H9 (cell line): ENCODE measurements around the gene CROCC. TPM values are rescaled to one million over a fixed set of nuclear protein-coding genes. Genes with fewer than 3 reads are reported as not detected.

ENCODE experiments used
- DNase-seq: peaks from one replicate; pipeline ENCODE4 v3.0.0-alpha.2; 2017
- H2AFZ ChIP-seq: one replicate; pipeline ENCODE4 v1.6.1; 2013; ENCODE audit warnings: mild to moderate bottlenecking, low read length, control low read depth, moderate library complexity
- H2AK5ac ChIP-seq: 2 replicates; pipeline ENCODE4 v1.6.1; 2013; ENCODE audit warnings: low read length, control low read depth, mixed read lengths; ENCODE audit not compliant: insufficient read length
- H2BK120ac ChIP-seq: one replicate; pipeline ENCODE4 v1.6.1; 2013; ENCODE audit warnings: low read depth, mild to moderate bottlenecking, low read length, control low read depth, inconsistent platforms; ENCODE audit not compliant: poor library complexity, severe bottlenecking
- H2BK12ac ChIP-seq: 2 replicates; pipeline ENCODE4 v1.6.1; 2013; ENCODE audit warnings: low read length, control low read depth, mixed read lengths, low read depth; ENCODE audit not compliant: insufficient read length
- H2BK15ac ChIP-seq: 2 replicates; pipeline ENCODE4 v1.6.1; 2013; ENCODE audit warnings: low read depth, low read length, control low read depth
- H2BK20ac ChIP-seq: one replicate; pipeline ENCODE4 v1.6.1; 2013; ENCODE audit warnings: low read depth, mild to moderate bottlenecking, low read length, control low read depth, inconsistent platforms; ENCODE audit not compliant: poor library complexity, severe bottlenecking
- H2BK5ac ChIP-seq: 2 replicates; pipeline ENCODE4 v1.6.1; 2013; ENCODE audit warnings: low read length, control low read depth, mixed read lengths; ENCODE audit not compliant: insufficient read length
- H3K14ac ChIP-seq: 2 replicates; pipeline ENCODE4 v1.6.1; 2013; ENCODE audit warnings: low read length, control low read depth; ENCODE audit not compliant: insufficient read depth
- H3K18ac ChIP-seq: 2 replicates; pipeline ENCODE4 v1.6.1; 2013; ENCODE audit warnings: low read depth, mild to moderate bottlenecking, mixed read lengths, low read length, control low read depth; ENCODE audit not compliant: insufficient read length
- H3K23ac ChIP-seq: 2 replicates; pipeline ENCODE4 v1.6.1; 2013; ENCODE audit warnings: low read length, control low read depth, mixed read lengths, low read depth; ENCODE audit not compliant: insufficient read length
- H3K23me2 ChIP-seq: 2 replicates; pipeline ENCODE4 v1.6.1; 2013; ENCODE audit warnings: low read depth, mild to moderate bottlenecking, mixed read lengths, low read length, control low read depth; ENCODE audit not compliant: insufficient read length, poor library complexity, severe bottlenecking
- H3K27ac ChIP-seq: 2 replicates; pipeline ENCODE4 v1.5.1; 2013; ENCODE audit warnings: low read length, control low read depth, mixed read lengths, low read depth; ENCODE audit not compliant: insufficient read length
- H3K27me3 ChIP-seq: 2 replicates; pipeline ENCODE4 v1.6.1; 2013; ENCODE audit warnings: low read length, control low read depth, inconsistent platforms; ENCODE audit not compliant: insufficient read depth
- H3K4ac ChIP-seq: 2 replicates; pipeline ENCODE4 v1.6.1; 2013; ENCODE audit warnings: low read depth, mild to moderate bottlenecking, control low read depth, inconsistent platforms, low read length, moderate library complexity
- H3K4me1 ChIP-seq: 2 replicates; pipeline ENCODE4 v1.6.1; 2013; ENCODE audit warnings: low read length, control low read depth, inconsistent platforms; ENCODE audit not compliant: insufficient read depth
- H3K4me2 ChIP-seq: 2 replicates; pipeline ENCODE4 v1.6.1; 2013; ENCODE audit warnings: low read length, control low read depth, mixed read lengths; ENCODE audit not compliant: insufficient read length, insufficient read depth
- H3K56ac ChIP-seq: 2 replicates; pipeline ENCODE4 v1.6.1; 2013; ENCODE audit warnings: low read depth, mild to moderate bottlenecking, mixed read lengths, low read length, control low read depth; ENCODE audit not compliant: insufficient read length
- H3K79me1 ChIP-seq: 2 replicates; pipeline ENCODE4 v1.6.1; 2013; ENCODE audit warnings: low read depth, mild to moderate bottlenecking, moderate library complexity, low read length, control low read depth, inconsistent platforms; ENCODE audit not compliant: insufficient read depth, poor library complexity, severe bottlenecking
- H3K79me2 ChIP-seq: 2 replicates; pipeline ENCODE4 v1.6.1; 2013; ENCODE audit warnings: low read length, control low read depth, inconsistent platforms; ENCODE audit not compliant: insufficient read depth
- H3K9ac ChIP-seq: 2 replicates; pipeline ENCODE4 v1.6.1; 2013; ENCODE audit warnings: low read length, control low read depth, mixed read lengths; ENCODE audit not compliant: insufficient read length; ENCODE audit errors: extremely low read depth
- H3K9me3 ChIP-seq: one replicate; pipeline ENCODE4 v1.6.1; 2013; ENCODE audit warnings: low read depth, low read length, inconsistent platforms; ENCODE audit not compliant: control insufficient read depth
- H3T11ph ChIP-seq: one replicate; pipeline ENCODE4 v1.6.1; 2013; ENCODE audit warnings: mild to moderate bottlenecking, low read length, control low read depth, inconsistent platforms
- H4K20me1 ChIP-seq: one replicate; pipeline ENCODE4 v1.6.1; 2013; ENCODE audit not compliant: control insufficient read depth, insufficient read length, insufficient read depth
- H4K5ac ChIP-seq: 2 replicates; pipeline ENCODE4 v1.6.1; 2013; ENCODE audit warnings: low read depth, mild to moderate bottlenecking, mixed read lengths, low read length, control low read depth; ENCODE audit not compliant: insufficient read length
- H4K8ac ChIP-seq: replicated peaks from 2 replicates; pipeline ENCODE4 v1.6.1; 2013; ENCODE audit warnings: low read length, control low read depth, mixed read lengths, low read depth; ENCODE audit not compliant: insufficient read length
- H4K91ac ChIP-seq: 2 replicates; pipeline ENCODE4 v1.6.1; 2013; ENCODE audit warnings: low read depth, mild to moderate bottlenecking, moderate library complexity, mixed read lengths, low read length, control low read depth; ENCODE audit not compliant: insufficient read length
- H3K27ac Mint-ChIP-seq, 3 experiments: 2 replicates in 2 of 3; 3 replicates in 1 of 3; pipeline ENCODE4 v1.8.0; 2020 to 2021; ENCODE audit warnings: mixed read lengths in 3 of 3, mild to moderate bottlenecking in 1 of 3, moderate library complexity in 1 of 3
- H3K27me3 Mint-ChIP-seq: 2 replicates; pipeline ENCODE4 v1.8.0; 2021; ENCODE audit warnings: low read depth, mild to moderate bottlenecking, moderate library complexity, mixed read lengths
- H3K36me3 Mint-ChIP-seq, 3 experiments: 2 replicates in 2 of 3; 3 replicates in 1 of 3; pipeline ENCODE4 v1.8.0; 2020 to 2021; ENCODE audit warnings: low read depth in 3 of 3, mixed read lengths in 3 of 3; ENCODE audit not compliant: insufficient read depth in 1 of 3
- H3K4me1 Mint-ChIP-seq, 2 experiments: 2 replicates each; pipeline ENCODE4 v1.8.0; 2020; ENCODE audit warnings: mixed read lengths in 2 of 2
- H3K4me3 Mint-ChIP-seq, 2 experiments: 2 replicates in 1 of 2; 3 replicates in 1 of 2; pipeline ENCODE4 v1.8.0; 2020 to 2021; ENCODE audit warnings: mild to moderate bottlenecking in 2 of 2, mixed read lengths in 2 of 2, moderate library complexity in 1 of 2
- H3K9me3 Mint-ChIP-seq, 2 experiments: 2 replicates in 1 of 2; 3 replicates in 1 of 2; pipeline ENCODE4 v1.8.0; 2020; ENCODE audit warnings: mild to moderate bottlenecking in 2 of 2, mixed read lengths in 2 of 2, moderate library complexity in 1 of 2
- WGBS: extraction: QIAGEN DNeasy Blood & Tissue Kit; methylation state at CpG from one replicate; pipeline ENCODE4 v1.1.7; 2013; ENCODE audit warnings: missing lambda C conversion rate, low lambda C conversion rate, mixed read lengths; ENCODE audit not compliant: insufficient read length; ENCODE audit errors: extremely low coverage; 5-methylcytosine and 5-hydroxymethylcytosine counted together
- total RNA-seq: library from RNA; stranded (reverse); gene quantifications from 2 replicates; pipeline ENCODE4 v1.2.1, GENCODE V29; 2021
- TF ChIP-seq, protein P1 (sequence below): fragments of 200-600 bp; sonication (generic); conservative IDR thresholded peaks from 3 replicates; pipeline ENCODE4 v1.8.0; 2021; ENCODE audit warnings: antibody characterized with exemption, mild to moderate bottlenecking

The CROCC gene
- total RNA-seq, 1 experiment from 2014 or later, result 40.7 TPM

DNA sequence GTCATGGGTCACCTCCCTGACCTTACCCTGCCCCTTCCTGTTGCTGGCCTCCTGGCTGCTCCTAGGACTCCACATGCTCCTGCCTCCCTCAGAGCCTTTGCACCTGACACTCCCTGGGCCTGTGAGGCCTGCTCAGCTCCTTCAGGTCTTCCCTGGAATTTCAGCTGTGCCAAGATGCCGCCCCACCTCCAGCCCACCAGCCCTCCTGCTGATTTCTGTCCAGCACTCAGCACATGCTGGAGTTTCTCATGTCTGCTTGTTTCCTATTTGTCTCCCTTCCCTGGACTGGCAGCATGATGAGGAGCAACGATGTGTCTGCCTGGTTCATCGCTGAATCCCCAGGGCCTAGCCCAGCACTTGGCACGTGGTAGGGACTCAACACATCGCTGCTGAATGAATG lies 55.6 kb downstream of the CROCC start:
- H2BK5ac ChIP-seq, result no peak overlapping the region
- no peak overlapping the region for H4K5ac ChIP-seq
- Mint-ChIP-seq H3K36me3 (peaks cover 8 to 39% (median 38%) of the 10 kb centered on the region in 3 experiments), H3K4me3 (no peak overlapping the region), H3K27ac (peak overlapping the region in 1 of 3 experiments; percentile 29; a peak in 2 of 7 replicates), H3K4me1 (peaks cover 20 to 35% of the 10 kb centered on the region in 2 experiments), H3K9me3 (no peaks in the 10 kb centered on the region), H3K27me3 (peaks cover 9% of the 10 kb centered on the region)
- DNase-seq, result no peak
- H3K23me2 ChIP-seq, result peaks cover 11% of the 10 kb centered on the region
- H3K79me1 ChIP-seq, result no peaks in the 10 kb centered on the region
- no peak overlapping the region for H4K8ac ChIP-seq
- H2BK15ac ChIP-seq, result no peak overlapping the region
- no peaks in the 10 kb centered on the region; the same call in 1 of the 2 replicates for H3K79me2 ChIP-seq
- H3K56ac ChIP-seq, result no peak overlapping the region
- H2BK20ac ChIP-seq, result no peak overlapping the region
- no peak overlapping the region for H3K9ac ChIP-seq
- H3T11ph ChIP-seq, result no peak overlapping the region
- no peaks in the 10 kb centered on the region for H4K20me1 ChIP-seq
- H3K18ac ChIP-seq, result no peak overlapping the region
- H3K27ac ChIP-seq, result no peak overlapping the region
- no peak overlapping the region for H2BK12ac ChIP-seq
- WGBS, result no CpG with 5 or more reads among the region's 5 CpGs
- TF ChIP-seq, protein P1, sequence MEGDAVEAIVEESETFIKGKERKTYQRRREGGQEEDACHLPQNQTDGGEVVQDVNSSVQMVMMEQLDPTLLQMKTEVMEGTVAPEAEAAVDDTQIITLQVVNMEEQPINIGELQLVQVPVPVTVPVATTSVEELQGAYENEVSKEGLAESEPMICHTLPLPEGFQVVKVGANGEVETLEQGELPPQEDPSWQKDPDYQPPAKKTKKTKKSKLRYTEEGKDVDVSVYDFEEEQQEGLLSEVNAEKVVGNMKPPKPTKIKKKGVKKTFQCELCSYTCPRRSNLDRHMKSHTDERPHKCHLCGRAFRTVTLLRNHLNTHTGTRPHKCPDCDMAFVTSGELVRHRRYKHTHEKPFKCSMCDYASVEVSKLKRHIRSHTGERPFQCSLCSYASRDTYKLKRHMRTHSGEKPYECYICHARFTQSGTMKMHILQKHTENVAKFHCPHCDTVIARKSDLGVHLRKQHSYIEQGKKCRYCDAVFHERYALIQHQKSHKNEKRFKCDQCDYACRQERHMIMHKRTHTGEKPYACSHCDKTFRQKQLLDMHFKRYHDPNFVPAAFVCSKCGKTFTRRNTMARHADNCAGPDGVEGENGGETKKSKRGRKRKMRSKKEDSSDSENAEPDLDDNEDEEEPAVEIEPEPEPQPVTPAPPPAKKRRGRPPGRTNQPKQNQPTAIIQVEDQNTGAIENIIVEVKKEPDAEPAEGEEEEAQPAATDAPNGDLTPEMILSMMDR, result no peak
- H3K4me1 ChIP-seq, result no peaks in the 10 kb centered on the region; the same call in 1 of the 2 replicates
- H2AFZ ChIP-seq, result no peak overlapping the region
- H3K4me2 ChIP-seq, result no peak overlapping the region
- H3K14ac ChIP-seq, result no peak overlapping the region
- H3K9me3 ChIP-seq, result no peaks in the 10 kb centered on the region
- no peak overlapping the region for H2BK120ac ChIP-seq
- H3K27me3 ChIP-seq, result no peaks in the 10 kb centered on the region
- H3K4ac ChIP-seq, result no peak overlapping the region
- no peak overlapping the region for H3K23ac ChIP-seq
- H4K91ac ChIP-seq, result no peak overlapping the region
- no peak overlapping the region for H2AK5ac ChIP-seq
